ENCODE data around the gene SDHAF1.

DNA sequence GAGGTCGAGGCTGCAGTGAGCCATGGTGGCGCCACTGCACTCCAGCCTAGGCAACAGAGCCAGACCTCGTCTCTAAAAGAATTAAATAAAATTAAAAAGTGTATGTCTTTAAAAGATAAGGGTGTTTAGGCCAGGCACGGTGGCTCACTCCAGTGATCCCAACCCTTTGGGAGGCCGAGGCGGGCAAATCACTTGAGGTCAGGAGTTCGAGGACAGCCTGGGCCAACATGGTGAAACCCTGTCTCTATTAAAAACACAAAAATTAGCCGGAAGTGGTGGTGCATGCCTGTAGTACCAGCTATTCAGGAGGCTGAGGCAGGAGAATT lies 7.5 kb upstream of the SDHAF1 start:
- TF ChIP-seq ELF4 (IDR thresholded peaks at IDR 0.05) (no peak), BHLHE40 (IDR thresholded peaks at IDR 0.05; ENCODE audit: borderline replicate concordance) (no peak), SP1 (IDR thresholded peaks at IDR 0.05) (no peak), FOXM1 (IDR thresholded peaks at IDR 0.05; ENCODE audit: borderline replicate concordance) (no peak), FOXK2 (IDR thresholded peaks at IDR 0.05) (no peak), TARDBP (IDR thresholded peaks at IDR 0.05) (no peak), FOXA1 (IDR thresholded peaks at IDR 0.05) (no peak), SUZ12 (IDR thresholded peaks at IDR 0.05) (no peak), ZNF384 (IDR thresholded peaks at IDR 0.05) (no peak), NFRKB (IDR thresholded peaks at IDR 0.05) (no peak)
- TF ChIP-seq, protein P1, sequence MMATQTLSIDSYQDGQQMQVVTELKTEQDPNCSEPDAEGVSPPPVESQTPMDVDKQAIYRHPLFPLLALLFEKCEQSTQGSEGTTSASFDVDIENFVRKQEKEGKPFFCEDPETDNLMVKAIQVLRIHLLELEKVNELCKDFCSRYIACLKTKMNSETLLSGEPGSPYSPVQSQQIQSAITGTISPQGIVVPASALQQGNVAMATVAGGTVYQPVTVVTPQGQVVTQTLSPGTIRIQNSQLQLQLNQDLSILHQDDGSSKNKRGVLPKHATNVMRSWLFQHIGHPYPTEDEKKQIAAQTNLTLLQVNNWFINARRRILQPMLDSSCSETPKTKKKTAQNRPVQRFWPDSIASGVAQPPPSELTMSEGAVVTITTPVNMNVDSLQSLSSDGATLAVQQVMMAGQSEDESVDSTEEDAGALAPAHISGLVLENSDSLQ (IDR thresholded peaks at IDR 0.05): no peak

Data from HEK293T (cell line).